NCI-H446 treated with DMSO at 0.1 percent for 48 hours (cell line): ENCODE measurements around the gene FBN2.
"Not testable (repeated sequence)": the region's sequence is repeated elsewhere in the genome, so short reads cannot be mapped to it uniquely, and the experiment has no call there.

ENCODE experiments used
- DNase-seq: peaks from one replicate; lab custom pipeline; 2025; lab: John Stamatoyannopoulos, UW

Gene FBN2

DNA sequence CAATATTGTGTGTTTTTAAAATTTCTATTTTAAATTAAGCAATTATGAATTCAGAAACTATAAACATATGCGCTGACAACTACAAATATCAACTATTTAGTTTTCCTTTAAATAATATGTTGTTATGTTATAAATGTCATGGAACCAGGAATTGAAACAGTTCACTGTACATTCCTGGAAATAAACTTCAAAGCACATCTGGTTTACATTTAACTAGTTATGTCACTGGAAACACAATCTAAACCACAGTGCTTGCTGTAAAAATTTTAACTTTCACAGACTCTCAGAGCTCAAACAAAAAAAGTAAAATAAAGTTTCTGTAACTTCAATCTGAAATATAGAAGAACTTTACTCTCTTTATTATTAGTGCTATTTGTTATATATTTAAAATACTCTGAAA, 179.2 kb downstream of the FBN2 start:
- DNase-seq, result no peak

DNA sequence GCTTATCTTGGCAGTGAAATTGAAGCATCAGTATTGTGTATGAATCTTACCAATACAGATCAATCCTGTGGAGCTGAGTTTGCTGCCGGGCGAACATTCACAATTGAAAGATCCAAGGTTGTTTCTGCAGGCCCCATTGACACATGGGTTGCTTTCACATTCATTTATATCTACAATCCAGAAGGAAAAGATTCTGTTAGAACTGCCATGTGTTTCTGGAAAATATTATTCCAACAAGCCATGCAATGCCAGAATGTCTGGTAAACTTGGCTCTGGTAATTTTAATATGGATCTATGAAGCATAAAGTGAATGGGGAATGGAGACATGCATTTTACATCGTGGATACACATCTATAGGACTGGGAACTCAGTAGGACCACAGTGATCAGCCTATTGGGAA, 180.8 kb downstream of the FBN2 start:
- DNase-seq, result no peak

DNA sequence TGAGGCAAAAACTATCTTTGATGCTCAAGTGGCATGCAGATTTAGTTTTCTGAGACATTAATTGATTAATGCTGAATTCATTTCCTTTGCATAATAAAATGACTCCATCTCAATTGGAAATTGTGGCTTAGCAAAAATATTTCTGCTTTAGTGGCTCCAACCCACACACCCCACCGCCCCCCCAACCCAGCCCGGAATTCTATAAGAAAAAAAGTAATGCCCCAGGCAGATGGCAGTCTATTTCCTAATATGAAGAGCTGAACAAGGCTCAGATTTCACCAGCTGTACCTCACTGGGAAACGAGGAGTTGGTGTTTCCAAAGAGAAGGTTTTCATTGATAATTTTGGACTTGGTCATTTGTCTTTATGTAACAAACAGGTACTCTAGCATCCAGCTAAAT, 182.1 kb downstream of the FBN2 start:
- DNase-seq, result no peak

DNA sequence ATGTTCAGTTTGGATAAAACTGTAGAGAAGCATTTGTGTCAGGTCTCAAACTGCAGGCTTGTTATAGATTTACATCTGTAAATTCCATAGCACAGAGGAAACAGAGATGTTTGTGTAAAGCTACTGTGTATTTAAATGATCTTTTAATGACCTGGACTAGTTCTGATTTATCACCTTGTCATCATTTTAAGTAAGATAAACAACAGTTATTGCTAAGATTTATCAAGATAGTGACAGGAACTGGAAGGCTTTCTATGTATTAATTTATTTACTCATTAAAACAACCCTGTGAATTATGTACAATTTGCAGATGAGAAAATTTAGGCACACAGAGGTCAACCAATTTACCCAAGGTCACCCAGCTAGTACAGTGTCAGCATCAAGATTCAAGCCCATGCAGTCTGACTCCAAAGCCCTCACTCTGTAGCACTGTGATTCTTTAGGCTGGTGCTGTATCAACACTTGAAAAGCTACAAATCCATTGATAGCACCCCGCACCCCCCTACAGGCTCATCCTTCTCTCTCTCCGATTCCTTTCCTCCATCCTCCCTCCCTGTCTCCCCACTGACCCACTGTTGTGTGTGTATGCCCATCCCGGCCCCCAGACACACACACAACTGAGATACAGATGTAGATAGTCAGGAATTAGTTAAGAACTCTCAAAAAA, 184.5 kb downstream of the FBN2 start:
- no peak for DNase-seq

DNA sequence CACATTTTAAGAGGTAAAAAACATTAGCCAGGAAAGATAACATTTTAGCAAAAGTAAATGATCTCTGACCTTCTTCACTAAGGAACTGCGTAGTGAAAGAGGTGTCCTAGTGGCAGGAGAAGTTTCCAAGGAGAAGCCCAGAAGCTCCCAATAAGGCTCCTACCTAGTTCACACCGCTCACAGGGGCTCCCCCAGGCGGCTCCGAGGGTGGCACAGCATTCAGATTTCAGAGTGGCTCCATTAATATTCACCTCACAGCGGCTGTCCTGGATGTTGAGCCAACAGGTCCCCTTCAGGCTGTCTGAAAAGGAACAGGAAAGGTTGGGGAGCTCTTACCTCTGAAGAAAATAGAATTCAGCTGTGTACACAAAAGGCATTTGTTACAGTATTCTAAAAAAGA, 187.3 kb downstream of the FBN2 start:
- no peak for DNase-seq

DNA sequence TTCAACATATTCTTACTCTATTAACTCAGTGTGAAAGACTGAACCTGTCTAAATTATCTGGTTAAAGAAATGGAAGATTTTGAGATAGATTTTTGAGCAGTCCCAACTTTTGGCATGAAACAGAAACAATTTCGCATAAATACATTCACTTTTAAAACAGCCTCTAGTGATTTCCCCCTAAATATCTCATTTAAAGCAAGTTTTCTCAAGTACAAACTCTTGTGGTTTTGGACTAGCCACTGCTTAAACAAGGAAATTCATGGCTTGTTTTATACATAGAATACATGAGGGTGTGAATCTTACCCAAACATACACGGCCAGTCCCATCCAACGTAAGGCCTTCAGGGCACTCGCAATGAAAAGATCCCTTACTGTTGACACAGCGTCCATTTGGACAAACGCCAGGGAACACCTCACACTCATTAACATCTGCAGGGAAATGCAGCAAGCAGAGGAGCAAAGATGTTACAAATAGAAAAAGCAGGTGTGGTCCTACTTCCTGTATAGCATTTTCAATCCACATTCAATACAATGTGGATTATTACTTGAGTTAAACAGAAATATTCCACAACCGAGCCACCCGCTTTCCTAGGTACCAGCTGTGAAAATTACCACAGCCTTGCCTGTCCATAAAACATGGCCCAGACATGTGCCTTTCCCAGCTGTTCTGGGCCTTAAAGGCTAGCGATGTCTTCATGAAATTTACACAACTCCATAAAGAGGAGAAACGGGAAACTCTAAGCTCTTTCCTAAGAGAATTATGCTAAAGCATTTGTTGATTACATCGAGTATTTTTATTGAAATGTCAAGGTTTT, 188.8 kb downstream of the FBN2 start:
- DNase-seq, result no peak

- DNase-seq, result no peak
Measured at GRCh38 chr5:128346038-128346437, 192.0 kb downstream of the FBN2 start.

- DNase-seq, result no peak
Measured at GRCh38 chr5:128345247-128345646, 192.8 kb downstream of the FBN2 start.

GRCh38 chr5:128343168-128343567, 194.9 kb downstream of the FBN2 start:
- no peak for DNase-seq

DNA sequence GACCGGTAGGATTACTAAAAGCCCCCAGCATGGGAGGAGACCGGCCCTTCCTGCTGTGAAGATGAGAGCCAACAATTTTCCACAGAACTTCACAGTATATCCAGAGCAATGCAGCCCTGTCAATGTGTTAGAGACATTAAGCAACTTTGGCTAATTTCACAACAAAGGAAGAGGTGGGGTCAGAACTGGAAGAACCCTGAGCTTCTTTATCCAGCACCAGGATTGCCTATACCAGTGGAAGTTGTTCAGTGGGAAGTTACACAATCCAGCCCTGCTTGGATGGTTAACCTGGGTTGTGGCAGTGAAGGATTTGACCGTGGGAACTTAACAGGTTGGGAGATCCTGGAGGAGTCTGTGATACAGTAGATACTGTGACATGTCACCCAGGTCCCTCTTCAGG, 197.0 kb downstream of the FBN2 start:
- no peak for DNase-seq

- no peak for DNase-seq
Measured at GRCh38 chr5:128340648-128341047, 197.4 kb downstream of the FBN2 start.

GRCh38 chr5:128339585-128339984, 198.5 kb downstream of the FBN2 start:
- DNase-seq, result no peak

GRCh38 chr5:128338649-128339048, 199.4 kb downstream of the FBN2 start:
- no peak for DNase-seq

DNA sequence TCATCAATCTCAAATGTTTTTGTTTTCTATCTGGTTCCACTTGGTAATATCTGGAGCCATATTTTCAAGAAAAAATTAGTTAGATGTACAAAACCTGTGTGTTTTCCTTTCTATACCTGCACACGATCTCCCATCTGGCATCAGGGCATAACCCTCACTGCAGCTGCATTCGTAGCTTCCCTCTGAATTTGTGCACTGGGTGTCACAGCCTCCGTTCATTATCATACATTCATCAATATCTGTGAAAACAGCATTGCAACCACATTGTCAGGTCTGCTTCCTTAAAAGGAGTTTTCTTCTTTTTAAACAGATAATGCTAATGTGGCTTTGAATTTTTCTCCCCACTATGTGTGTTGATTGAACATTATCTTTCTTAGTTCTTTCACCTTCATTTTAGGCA, 202.7 kb downstream of the FBN2 start:
- no peak for DNase-seq

GRCh38 chr5:128334010-128334716, 203.9 kb downstream of the FBN2 start:
- no peak for DNase-seq

GRCh38 chr5:128331261-128331660, 206.8 kb downstream of the FBN2 start:
- DNase-seq, result no peak

DNA sequence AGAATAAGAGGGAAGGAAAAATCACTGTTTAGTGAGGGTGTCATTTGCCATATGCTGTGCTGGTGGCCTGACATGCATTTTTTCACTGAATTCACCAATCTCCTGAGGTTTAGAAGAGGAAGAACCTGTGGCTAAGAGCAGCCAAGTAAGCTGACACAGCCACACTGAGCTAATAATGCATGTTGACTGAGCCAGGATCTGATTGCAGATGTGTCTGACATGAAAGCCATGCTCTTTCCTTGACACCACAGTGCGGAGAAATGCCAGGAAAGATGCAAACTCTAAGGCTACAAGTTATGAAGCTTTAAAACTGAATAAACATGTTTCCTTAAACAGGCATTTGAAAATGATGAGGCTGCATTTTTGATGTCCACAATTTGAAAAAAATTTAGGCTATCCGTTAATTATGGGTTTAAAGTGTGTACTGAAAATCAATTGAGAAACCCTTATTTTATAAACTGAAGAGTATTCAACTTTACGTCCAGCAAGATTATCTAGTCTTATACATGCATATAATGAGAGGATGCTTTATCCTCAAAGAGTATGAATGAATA, 208.6 kb downstream of the FBN2 start:
- no peak for DNase-seq

- DNase-seq, result no peak
Measured at GRCh38 chr5:128328446-128328845, 209.6 kb downstream of the FBN2 start.

DNA sequence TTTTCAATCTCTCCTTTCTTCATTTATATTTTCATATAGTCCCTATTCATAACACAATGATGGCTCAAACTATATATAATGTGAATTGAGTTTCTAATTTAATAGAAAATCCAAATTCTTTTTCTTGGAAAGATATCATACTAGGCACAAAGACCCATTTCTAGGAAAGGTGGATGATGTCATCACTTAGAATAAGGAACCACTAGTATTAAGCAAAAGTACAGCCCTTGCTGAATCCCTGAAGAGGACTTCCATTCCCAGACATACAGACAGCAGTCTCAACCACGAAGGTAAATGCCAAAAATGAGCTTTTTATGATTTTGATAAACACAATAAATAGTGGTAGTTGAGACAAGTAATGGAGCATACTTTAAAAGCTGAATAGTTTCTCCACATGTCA, 210.0 kb downstream of the FBN2 start:
- no peak for DNase-seq

- DNase-seq, result not testable (repeated sequence)
Measured at GRCh38 chr5:128321418-128321817, 216.6 kb downstream of the FBN2 start.

- DNase-seq, result no peak
Measured at GRCh38 chr5:128318691-128319090, 219.4 kb downstream of the FBN2 start.

GRCh38 chr5:128317481-128317880, 220.6 kb downstream of the FBN2 start:
- DNase-seq, result no peak

GRCh38 chr5:128315671-128316070, 222.4 kb downstream of the FBN2 start:
- DNase-seq, result no peak
